ENCODE data around the gene KCNK10. TPM values are rescaled to one million over a fixed set of nuclear protein-coding genes. Genes with fewer than 3 reads are reported as not detected.

KCNK10 gene
- total RNA-seq, 1 experiment from 2014 or later, result not detected

DNA sequence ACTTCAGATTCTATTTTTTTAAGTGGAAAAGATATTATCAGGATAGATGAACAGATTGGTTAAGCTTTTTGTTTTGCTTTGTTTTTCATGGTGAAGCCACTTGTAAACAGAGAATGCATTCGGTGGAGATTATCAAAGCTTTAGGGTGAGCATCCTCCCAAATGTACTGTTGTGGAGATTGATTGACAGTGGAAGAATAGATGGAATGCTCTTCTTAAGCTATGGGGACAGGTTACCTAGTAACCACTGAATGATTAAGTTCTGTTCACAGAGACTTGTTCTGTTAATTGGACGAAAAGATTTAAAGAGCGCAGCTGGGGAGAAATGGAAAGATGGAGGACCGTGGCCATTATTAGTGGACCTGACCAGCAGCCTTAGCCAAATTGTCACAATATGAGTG is 40.6 kb upstream of the KCNK10 start:
- Histone ChIP-seq H3K36me3 (ENCODE audit: insufficient read depth, low read length, poor library complexity, severe bottlenecking) (no peaks in the 10 kb centered on the region), H3K4me1 (ENCODE audit: insufficient read depth, low read length, poor library complexity, severe bottlenecking) (no peaks in the 10 kb centered on the region), H3K9me3 (ENCODE audit: low read depth, low read length, poor library complexity, severe bottlenecking) (no peaks in the 10 kb centered on the region), H3K27me3 (replicated peaks; ENCODE audit: insufficient read depth, low read depth, low read length, poor library complexity) (no peaks in the 10 kb centered on the region), H3K27ac (ENCODE audit: low read depth, low read length, poor library complexity, severe bottlenecking) (no peak overlapping the region), H3K4me3 (ENCODE audit: low read depth, low read length, poor library complexity, severe bottlenecking) (no peak overlapping the region)
- ChIA-PET POLR2A (ENCODE audit: low non-redundant PET) (interaction anchor here (0.7 kb wide), 1 partner anchor 550 kb away, joined by 3 read pairs; no protein-coding TSS in a partner anchor), CTCF (no interaction called here)
- intact Hi-C loops (cut with micrococcal nuclease; ENCODE audit: unreplicated experiment), result no loop called here
- TF ChIP-seq, protein P1, sequence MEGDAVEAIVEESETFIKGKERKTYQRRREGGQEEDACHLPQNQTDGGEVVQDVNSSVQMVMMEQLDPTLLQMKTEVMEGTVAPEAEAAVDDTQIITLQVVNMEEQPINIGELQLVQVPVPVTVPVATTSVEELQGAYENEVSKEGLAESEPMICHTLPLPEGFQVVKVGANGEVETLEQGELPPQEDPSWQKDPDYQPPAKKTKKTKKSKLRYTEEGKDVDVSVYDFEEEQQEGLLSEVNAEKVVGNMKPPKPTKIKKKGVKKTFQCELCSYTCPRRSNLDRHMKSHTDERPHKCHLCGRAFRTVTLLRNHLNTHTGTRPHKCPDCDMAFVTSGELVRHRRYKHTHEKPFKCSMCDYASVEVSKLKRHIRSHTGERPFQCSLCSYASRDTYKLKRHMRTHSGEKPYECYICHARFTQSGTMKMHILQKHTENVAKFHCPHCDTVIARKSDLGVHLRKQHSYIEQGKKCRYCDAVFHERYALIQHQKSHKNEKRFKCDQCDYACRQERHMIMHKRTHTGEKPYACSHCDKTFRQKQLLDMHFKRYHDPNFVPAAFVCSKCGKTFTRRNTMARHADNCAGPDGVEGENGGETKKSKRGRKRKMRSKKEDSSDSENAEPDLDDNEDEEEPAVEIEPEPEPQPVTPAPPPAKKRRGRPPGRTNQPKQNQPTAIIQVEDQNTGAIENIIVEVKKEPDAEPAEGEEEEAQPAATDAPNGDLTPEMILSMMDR (conservative IDR thresholded peaks at IDR 0.05; ENCODE audit: low read depth, low read length), result no peak
- no peak for TF ChIP-seq EZH2 (IDR thresholded peaks at IDR 0.05; ENCODE audit: borderline replicate concordance, low read depth, low read length, poor library complexity, severe bottlenecking)
- no TSS peak for BruUV-seq (replicated peaks)
- DNase-seq (ENCODE audit: low spot score), result no peak

DNA sequence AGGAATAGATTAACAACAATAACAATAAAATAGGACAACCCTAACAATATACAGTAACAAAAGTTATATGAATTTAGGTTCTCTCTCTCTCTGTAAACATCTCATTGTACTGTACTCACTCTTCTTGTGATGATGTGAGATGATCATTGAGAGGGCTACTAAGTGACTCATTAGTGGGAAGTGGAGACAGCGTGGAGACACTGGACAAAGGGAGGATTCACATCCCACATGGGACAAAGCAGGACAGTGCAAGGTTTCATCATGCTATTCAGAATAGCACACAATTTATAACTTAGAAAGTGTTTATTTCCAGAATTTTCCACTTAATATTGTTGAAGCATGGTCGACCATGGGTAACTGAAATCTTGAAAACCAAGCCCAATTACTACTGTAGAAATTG is 36.4 kb upstream of the KCNK10 start:
- no peaks in the 10 kb centered on the region for H3K4me1 ChIP-seq (ENCODE audit: insufficient read depth, low read length, poor library complexity, severe bottlenecking)
- TF ChIP-seq EZH2 (IDR thresholded peaks at IDR 0.05; ENCODE audit: borderline replicate concordance, low read depth, low read length, poor library complexity, severe bottlenecking), result no peak
- TF ChIP-seq, protein P1 (conservative IDR thresholded peaks at IDR 0.05; ENCODE audit: low read depth, low read length), result no peak
- no peaks in the 10 kb centered on the region for H3K36me3 ChIP-seq (ENCODE audit: insufficient read depth, low read length, poor library complexity, severe bottlenecking)
- no peak for DNase-seq (ENCODE audit: low spot score)
- no peaks in the 10 kb centered on the region for H3K27me3 ChIP-seq (replicated peaks; ENCODE audit: insufficient read depth, low read depth, low read length, poor library complexity)
- intact Hi-C loops (cut with micrococcal nuclease; ENCODE audit: unreplicated experiment), result no loop called here
- no TSS peak for BruUV-seq (replicated peaks)
- no peaks in the 10 kb centered on the region for H3K9me3 ChIP-seq (ENCODE audit: low read depth, low read length, poor library complexity, severe bottlenecking)
- H3K4me3 ChIP-seq (ENCODE audit: low read depth, low read length, poor library complexity, severe bottlenecking), result no peak overlapping the region
- ChIA-PET CTCF (no interaction called here), POLR2A (ENCODE audit: low non-redundant PET) (no interaction called here)
- no peak overlapping the region for H3K27ac ChIP-seq (ENCODE audit: low read depth, low read length, poor library complexity, severe bottlenecking)

- ChIA-PET POLR2A (ENCODE audit: low non-redundant PET) (no interaction called here), CTCF (no interaction called here)
- intact Hi-C loops (cut with micrococcal nuclease; ENCODE audit: unreplicated experiment), result no loop called here
- H3K4me3 ChIP-seq (ENCODE audit: low read depth, low read length, poor library complexity, severe bottlenecking), result no peak overlapping the region
- no peak for DNase-seq (ENCODE audit: low spot score)
- no peak overlapping the region for H3K27ac ChIP-seq (ENCODE audit: low read depth, low read length, poor library complexity, severe bottlenecking)
- no peaks in the 10 kb centered on the region for H3K9me3 ChIP-seq (ENCODE audit: low read depth, low read length, poor library complexity, severe bottlenecking)
- TF ChIP-seq EZH2 (IDR thresholded peaks at IDR 0.05; ENCODE audit: borderline replicate concordance, low read depth, low read length, poor library complexity, severe bottlenecking), result no peak
- TF ChIP-seq, protein P1 (conservative IDR thresholded peaks at IDR 0.05; ENCODE audit: low read depth, low read length), result no peak
- no peaks in the 10 kb centered on the region for H3K36me3 ChIP-seq (ENCODE audit: insufficient read depth, low read length, poor library complexity, severe bottlenecking)
- H3K4me1 ChIP-seq (ENCODE audit: insufficient read depth, low read length, poor library complexity, severe bottlenecking), result no peaks in the 10 kb centered on the region
- no TSS peak for BruUV-seq (replicated peaks)
- no peaks in the 10 kb centered on the region for H3K27me3 ChIP-seq (replicated peaks; ENCODE audit: insufficient read depth, low read depth, low read length, poor library complexity)
Measured at GRCh38 chr14:88354358-88354757, 31.3 kb upstream of the KCNK10 start.
